SK-N-SH (cell line): Measurements from ENCODE around the gene SHISAL1. TPM values are rescaled to one million over a fixed set of nuclear protein-coding genes. Genes with fewer than 3 reads are reported as not detected.

ENCODE experiments used
- CTCF ChIA-PET: fragments of 300-600, 350-600 bp; formaldehyde crosslinking; extraction: SDS; loops from one replicate; lab custom pipeline; 2021; lab: Yijun Ruan, JAX
- POLR2A ChIA-PET: fragments of 350-600 bp; sonication (Branson Sonifier 250); formaldehyde crosslinking; extraction: SDS; loops from one replicate; lab custom pipeline; 2020; ENCODE audit warnings: antibody characterized with exemption, inconsistent platforms; lab: Yijun Ruan, JAX
- DNase-seq: peaks from one replicate; pipeline ENCODE4 v3.0.0; 2012
- H2AFZ ChIP-seq: fragments of 200-600 bp; sonication (generic); 2 replicates; pipeline ENCODE4 v1.8.1; 2016; ENCODE audit warnings: antibody characterized with exemption, mild to moderate bottlenecking, low read depth
- H3F3A ChIP-seq: fragments of 200-600 bp; sonication (generic); replicated peaks from 2 replicates; pipeline ENCODE3; 2016; ENCODE audit warnings: antibody characterized with exemption, mild to moderate bottlenecking; ENCODE audit not compliant: insufficient read depth
- H3K27ac ChIP-seq, 2 experiments: fragments of 200-500 bp in 1 of 2; fragments of 200-600 bp in 1 of 2; sonication (Bioruptor generic) in 1 of 2; sonication (generic), shearing (Covaris generic) in 1 of 2; 2 replicates each; pipeline versions ENCODE4 v1.5.1 to v1.6.1; 2014 to 2016; ENCODE audit warnings: low read depth in 2 of 2, inconsistent platforms in 1 of 2, low read length in 1 of 2, mild to moderate bottlenecking in 1 of 2, mixed read lengths in 1 of 2
- H3K27me3 ChIP-seq: fragments of 200-600 bp; sonication (generic), shearing (Covaris generic); 2 replicates; pipeline ENCODE4 v1.6.1; 2016; ENCODE audit warnings: mixed run types; ENCODE audit not compliant: insufficient read depth
- H3K36me3 ChIP-seq, 2 experiments: fragments of 200-500 bp in 1 of 2; fragments of 200-600 bp in 1 of 2; sonication (Bioruptor generic) in 1 of 2; sonication (generic) in 1 of 2; replicated peaks in 1 of 2; 2 replicates each; pipeline versions ENCODE3 to v1.5.1; 2014 to 2016; ENCODE audit warnings: low read length in 1 of 2, mild to moderate bottlenecking in 1 of 2; ENCODE audit not compliant: insufficient read depth in 2 of 2, control insufficient read depth in 1 of 2
- H3K4me1 ChIP-seq, 2 experiments: fragments of 200-500 bp in 1 of 2; fragments of 200-600 bp in 1 of 2; sonication (Bioruptor generic) in 1 of 2; sonication (generic), shearing (Covaris generic) in 1 of 2; 2 replicates each; pipeline versions ENCODE4 v1.5.1 to v1.6.1; 2014 to 2016; ENCODE audit warnings: low read depth in 1 of 2, low read length in 1 of 2, mixed run types in 1 of 2; ENCODE audit not compliant: insufficient read depth in 2 of 2, control insufficient read depth in 1 of 2
- H3K4me2 ChIP-seq: fragments of 200-600 bp; sonication (generic), shearing (Covaris generic); 2 replicates; pipeline ENCODE4 v1.6.1; 2017; ENCODE audit warnings: mixed run types
- H3K4me3 ChIP-seq, 2 experiments: fragments of 200-500 bp in 1 of 2; fragments of 200-600 bp in 1 of 2; sonication (Bioruptor generic) in 1 of 2; sonication (generic), shearing (Covaris generic) in 1 of 2; 2 replicates each; pipeline versions ENCODE4 v1.5.1 to v1.8.1; 2014 to 2016; ENCODE audit warnings: low read depth in 2 of 2, inconsistent platforms in 1 of 2, low read length in 1 of 2, mild to moderate bottlenecking in 1 of 2, mixed read lengths in 1 of 2, moderate library complexity in 1 of 2
- H3K79me2 ChIP-seq: fragments of 200-600 bp; sonication (generic); 2 replicates; pipeline ENCODE4 v1.8.1; 2017; ENCODE audit warnings: mild to moderate bottlenecking; ENCODE audit not compliant: insufficient read depth
- H3K9ac ChIP-seq: fragments of 200-600 bp; sonication (generic); 2 replicates; pipeline ENCODE4 v1.6.1; 2017; ENCODE audit warnings: mixed run types
- H3K9me2 ChIP-seq: fragments of 200-600 bp; sonication (generic); 2 replicates; pipeline ENCODE4 v1.6.1; 2017; ENCODE audit warnings: mixed run types
- H3K9me3 ChIP-seq: fragments of 200-600 bp; sonication (generic); 2 replicates; pipeline ENCODE4 v1.6.1; 2017; ENCODE audit warnings: mixed run types, mild to moderate bottlenecking, moderate library complexity
- H4K20me1 ChIP-seq: fragments of 200-600 bp; sonication (generic); 2 replicates; pipeline ENCODE4 v1.6.1; 2017; ENCODE audit warnings: mild to moderate bottlenecking, mixed run types; ENCODE audit not compliant: insufficient read depth
- ELF1 ChIP-seq: IDR thresholded peaks from 2 replicates; pipeline ENCODE4 v1.4.0; 2012
- FOXM1 ChIP-seq: IDR thresholded peaks from 2 replicates; pipeline ENCODE4 v1.4.0; 2012; ENCODE audit warnings: low read depth, mild to moderate bottlenecking
- GATA2 ChIP-seq: sonication (generic); formaldehyde crosslinking; IDR thresholded peaks from 2 replicates; pipeline ENCODE4 v1.5.0; 2020; ENCODE audit warnings: mild to moderate bottlenecking, missing genetic modification reagents
- RFX5 ChIP-seq: IDR thresholded peaks from 2 replicates; pipeline ENCODE4 v1.6.1; 2012; ENCODE audit warnings: mild to moderate bottlenecking, improper control_type of control experiment, low read length
- RXRA ChIP-seq: IDR thresholded peaks from 2 replicates; pipeline ENCODE4 v1.4.0; 2012; ENCODE audit warnings: low read depth, mild to moderate bottlenecking, borderline replicate concordance
- SIN3A ChIP-seq: IDR thresholded peaks from 2 replicates; pipeline ENCODE4 v1.6.1; 2012; ENCODE audit warnings: low read depth, mild to moderate bottlenecking, low read length, moderate library complexity, borderline replicate concordance
- TCF12 ChIP-seq: IDR thresholded peaks from 2 replicates; pipeline ENCODE4 v1.4.0; 2012
- YY1 ChIP-seq: IDR thresholded peaks from 2 replicates; pipeline ENCODE4 v1.4.0; 2012; ENCODE audit warnings: low read depth, mild to moderate bottlenecking
- WGBS: methylation state at CpG from one replicate; pipeline ENCODE4 v1.1.6; 2017; ENCODE audit warnings: low lambda C conversion rate; 5-methylcytosine and 5-hydroxymethylcytosine counted together
- polyA plus RNA-seq, 3 experiments: library from polyadenylated mRNA; depleted of rRNA; stranded (reverse); fragments of >200 nt; gene quantifications; 2 replicates each; pipeline ENCODE4 v1.2.3, GENCODE V29; 2012
- TF ChIP-seq, protein P1 (sequence below): IDR thresholded peaks from 2 replicates; pipeline ENCODE4 v1.6.1; 2012; ENCODE audit warnings: mild to moderate bottlenecking, low read depth, low read length, moderate library complexity
- TF ChIP-seq, protein P2 (sequence below): IDR thresholded peaks from 2 replicates; pipeline ENCODE4 v1.4.0; 2012; ENCODE audit warnings: low read depth, borderline replicate concordance

The SHISAL1 gene
- polyA plus RNA-seq, 1 of the 3 experiments (the other 2 are of a cell fraction): 0.10 TPM

DNA sequence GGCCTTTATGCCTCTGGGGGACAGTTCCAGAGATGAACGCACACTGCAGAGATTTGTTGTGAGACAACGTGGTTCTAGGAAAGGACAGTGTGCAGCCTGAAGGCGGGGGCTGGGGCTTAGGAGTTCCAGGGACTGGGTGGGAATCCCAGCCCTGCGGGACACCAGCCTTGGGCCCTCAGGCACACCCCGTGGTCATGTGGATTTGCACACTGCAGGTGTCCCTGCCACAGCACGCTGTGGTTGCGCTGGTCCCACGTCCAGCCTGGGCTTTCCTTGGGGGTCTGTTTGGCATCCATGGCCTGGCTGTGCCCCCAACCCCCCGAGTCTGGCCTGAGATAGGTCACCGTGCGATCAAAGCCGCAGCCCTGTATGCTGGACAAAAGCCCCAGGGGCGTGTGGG, 7.3 kb downstream of the SHISAL1 start:
- H3K4me3 ChIP-seq: no peak overlapping the region
- no peak overlapping the region for H3K9ac ChIP-seq
- CTCF ChIA-PET: no interaction called here
- H3F3A ChIP-seq: peaks cover 6% of the 10 kb centered on the region
- H3K9me2 ChIP-seq: no peaks in the 10 kb centered on the region
- H4K20me1 ChIP-seq: no peaks in the 10 kb centered on the region
- H3K4me2 ChIP-seq: no peak overlapping the region
- no peak overlapping the region for H3K27ac ChIP-seq
- no peaks in the 10 kb centered on the region; the same call in 1 of the 2 replicates for H3K27me3 ChIP-seq
- H3K36me3 ChIP-seq: no peaks in the 10 kb centered on the region
- POLR2A ChIA-PET: no interaction called here
- WGBS: 71% methylated on average over 1 of the region's 13 CpGs
- H3K9me3 ChIP-seq: no peaks in the 10 kb centered on the region
- no peak for DNase-seq
- peaks cover 0 to 12% of the 10 kb centered on the region in 2 experiments; a peak in 3 of 4 replicates for H3K4me1 ChIP-seq
- H3K79me2 ChIP-seq: no peaks in the 10 kb centered on the region
- TF ChIP-seq RXRA: no peak
- TF ChIP-seq, protein P1, sequence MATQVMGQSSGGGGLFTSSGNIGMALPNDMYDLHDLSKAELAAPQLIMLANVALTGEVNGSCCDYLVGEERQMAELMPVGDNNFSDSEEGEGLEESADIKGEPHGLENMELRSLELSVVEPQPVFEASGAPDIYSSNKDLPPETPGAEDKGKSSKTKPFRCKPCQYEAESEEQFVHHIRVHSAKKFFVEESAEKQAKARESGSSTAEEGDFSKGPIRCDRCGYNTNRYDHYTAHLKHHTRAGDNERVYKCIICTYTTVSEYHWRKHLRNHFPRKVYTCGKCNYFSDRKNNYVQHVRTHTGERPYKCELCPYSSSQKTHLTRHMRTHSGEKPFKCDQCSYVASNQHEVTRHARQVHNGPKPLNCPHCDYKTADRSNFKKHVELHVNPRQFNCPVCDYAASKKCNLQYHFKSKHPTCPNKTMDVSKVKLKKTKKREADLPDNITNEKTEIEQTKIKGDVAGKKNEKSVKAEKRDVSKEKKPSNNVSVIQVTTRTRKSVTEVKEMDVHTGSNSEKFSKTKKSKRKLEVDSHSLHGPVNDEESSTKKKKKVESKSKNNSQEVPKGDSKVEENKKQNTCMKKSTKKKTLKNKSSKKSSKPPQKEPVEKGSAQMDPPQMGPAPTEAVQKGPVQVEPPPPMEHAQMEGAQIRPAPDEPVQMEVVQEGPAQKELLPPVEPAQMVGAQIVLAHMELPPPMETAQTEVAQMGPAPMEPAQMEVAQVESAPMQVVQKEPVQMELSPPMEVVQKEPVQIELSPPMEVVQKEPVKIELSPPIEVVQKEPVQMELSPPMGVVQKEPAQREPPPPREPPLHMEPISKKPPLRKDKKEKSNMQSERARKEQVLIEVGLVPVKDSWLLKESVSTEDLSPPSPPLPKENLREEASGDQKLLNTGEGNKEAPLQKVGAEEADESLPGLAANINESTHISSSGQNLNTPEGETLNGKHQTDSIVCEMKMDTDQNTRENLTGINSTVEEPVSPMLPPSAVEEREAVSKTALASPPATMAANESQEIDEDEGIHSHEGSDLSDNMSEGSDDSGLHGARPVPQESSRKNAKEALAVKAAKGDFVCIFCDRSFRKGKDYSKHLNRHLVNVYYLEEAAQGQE: no peak
- no peak for TF ChIP-seq RFX5
- TF ChIP-seq YY1: no peak
- TF ChIP-seq TCF12: no peak
- TF ChIP-seq GATA2 (CRISPR knock-in tag): no peak
- TF ChIP-seq FOXM1: no peak
- TF ChIP-seq, all 33 proteins: peak for 0
- H2AFZ ChIP-seq: no peak overlapping the region

DNA sequence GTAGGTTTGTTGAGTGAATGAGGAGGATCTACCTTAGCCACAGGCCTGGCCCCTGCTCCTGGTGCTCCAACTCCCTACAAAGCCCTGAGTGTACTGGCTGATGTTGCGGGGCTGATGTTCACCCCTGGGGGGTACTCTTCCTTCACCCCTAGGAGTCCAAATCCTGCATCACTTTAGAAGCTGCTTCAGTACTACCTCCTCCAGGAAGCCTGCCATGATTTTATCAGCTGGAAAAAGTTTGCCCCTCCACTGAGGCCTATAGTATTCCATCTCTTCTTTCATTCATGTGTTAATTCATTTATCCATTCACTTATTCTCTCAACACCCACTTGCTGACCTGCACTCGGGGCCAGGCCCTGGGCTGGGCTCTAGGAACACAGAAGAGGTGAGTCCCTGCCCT, 7.8 kb downstream of the SHISAL1 start:
- CTCF ChIA-PET: no interaction called here
- 89% methylated on average over 2 of the region's 2 CpGs for WGBS
- no peak overlapping the region for H3K4me3 ChIP-seq

More for the DNA sequence above, 7.8 kb downstream of the SHISAL1 start:
- H3K27ac ChIP-seq: no peak overlapping the region
- no peaks in the 10 kb centered on the region for H4K20me1 ChIP-seq
- POLR2A ChIA-PET: no interaction called here
- H3K36me3 ChIP-seq: no peaks in the 10 kb centered on the region
- no peak overlapping the region for H3K4me2 ChIP-seq
- peaks cover 0 to 11% of the 10 kb centered on the region in 2 experiments; a peak in 3 of 4 replicates for H3K4me1 ChIP-seq
- no peaks in the 10 kb centered on the region for H3K9me2 ChIP-seq
- H3K9ac ChIP-seq: no peak overlapping the region
- H3F3A ChIP-seq: peaks cover 6% of the 10 kb centered on the region
- no peaks in the 10 kb centered on the region for H3K9me3 ChIP-seq
- no peak for DNase-seq
- no peak overlapping the region for H2AFZ ChIP-seq
- TF ChIP-seq GATA2 (CRISPR knock-in tag) (no peak), SIN3A (no peak), RFX5 (no peak), ELF1 (no peak), FOXM1 (no peak)
- TF ChIP-seq, protein P2, sequence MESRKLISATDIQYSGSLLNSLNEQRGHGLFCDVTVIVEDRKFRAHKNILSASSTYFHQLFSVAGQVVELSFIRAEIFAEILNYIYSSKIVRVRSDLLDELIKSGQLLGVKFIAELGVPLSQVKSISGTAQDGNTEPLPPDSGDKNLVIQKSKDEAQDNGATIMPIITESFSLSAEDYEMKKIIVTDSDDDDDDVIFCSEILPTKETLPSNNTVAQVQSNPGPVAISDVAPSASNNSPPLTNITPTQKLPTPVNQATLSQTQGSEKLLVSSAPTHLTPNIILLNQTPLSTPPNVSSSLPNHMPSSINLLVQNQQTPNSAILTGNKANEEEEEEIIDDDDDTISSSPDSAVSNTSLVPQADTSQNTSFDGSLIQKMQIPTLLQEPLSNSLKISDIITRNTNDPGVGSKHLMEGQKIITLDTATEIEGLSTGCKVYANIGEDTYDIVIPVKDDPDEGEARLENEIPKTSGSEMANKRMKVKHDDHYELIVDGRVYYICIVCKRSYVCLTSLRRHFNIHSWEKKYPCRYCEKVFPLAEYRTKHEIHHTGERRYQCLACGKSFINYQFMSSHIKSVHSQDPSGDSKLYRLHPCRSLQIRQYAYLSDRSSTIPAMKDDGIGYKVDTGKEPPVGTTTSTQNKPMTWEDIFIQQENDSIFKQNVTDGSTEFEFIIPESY: no peak
- H3K27me3 ChIP-seq: no peaks in the 10 kb centered on the region; the same call in 1 of the 2 replicates
- no peaks in the 10 kb centered on the region for H3K79me2 ChIP-seq
